Measurements from ENCODE around the gene CBR3.
"Not testable (repeated sequence)": the region's sequence is repeated elsewhere in the genome, so short reads cannot be mapped to it uniquely, and the experiment has no call there.

CBR3 gene

GRCh38 chr21:36129219-36129618, 5.7 kb upstream of the CBR3 start:
- TF ChIP-seq ZFX (IDR thresholded peaks at IDR 0.05), result no peak
- TF ChIP-seq, protein P1, sequence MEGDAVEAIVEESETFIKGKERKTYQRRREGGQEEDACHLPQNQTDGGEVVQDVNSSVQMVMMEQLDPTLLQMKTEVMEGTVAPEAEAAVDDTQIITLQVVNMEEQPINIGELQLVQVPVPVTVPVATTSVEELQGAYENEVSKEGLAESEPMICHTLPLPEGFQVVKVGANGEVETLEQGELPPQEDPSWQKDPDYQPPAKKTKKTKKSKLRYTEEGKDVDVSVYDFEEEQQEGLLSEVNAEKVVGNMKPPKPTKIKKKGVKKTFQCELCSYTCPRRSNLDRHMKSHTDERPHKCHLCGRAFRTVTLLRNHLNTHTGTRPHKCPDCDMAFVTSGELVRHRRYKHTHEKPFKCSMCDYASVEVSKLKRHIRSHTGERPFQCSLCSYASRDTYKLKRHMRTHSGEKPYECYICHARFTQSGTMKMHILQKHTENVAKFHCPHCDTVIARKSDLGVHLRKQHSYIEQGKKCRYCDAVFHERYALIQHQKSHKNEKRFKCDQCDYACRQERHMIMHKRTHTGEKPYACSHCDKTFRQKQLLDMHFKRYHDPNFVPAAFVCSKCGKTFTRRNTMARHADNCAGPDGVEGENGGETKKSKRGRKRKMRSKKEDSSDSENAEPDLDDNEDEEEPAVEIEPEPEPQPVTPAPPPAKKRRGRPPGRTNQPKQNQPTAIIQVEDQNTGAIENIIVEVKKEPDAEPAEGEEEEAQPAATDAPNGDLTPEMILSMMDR (conservative IDR thresholded peaks at IDR 0.05), result no peak
- H3K27ac ChIP-seq, result peak overlapping the region; percentile 90; the same call in 1 of the 2 replicates

DNA sequence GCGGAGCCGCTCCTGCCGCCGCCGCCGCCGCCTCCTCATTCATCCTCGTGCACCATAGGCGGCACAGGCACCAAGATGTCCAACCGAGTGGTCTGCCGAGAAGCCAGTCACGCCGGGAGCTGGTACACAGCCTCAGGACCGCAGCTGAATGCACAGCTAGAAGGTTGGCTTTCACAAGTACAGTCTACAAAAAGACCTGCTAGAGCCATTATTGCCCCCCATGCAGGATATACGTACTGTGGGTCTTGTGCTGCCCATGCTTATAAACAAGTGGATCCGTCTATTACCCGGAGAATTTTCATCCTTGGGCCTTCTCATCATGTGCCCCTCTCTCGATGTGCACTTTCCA, 4.5 kb upstream of the CBR3 start:
- not testable (repeated sequence) for H3K27ac ChIP-seq

GRCh38 chr21:36130839-36131238, 4.0 kb upstream of the CBR3 start:
- H3K27ac ChIP-seq, result not testable (repeated sequence)

DNA sequence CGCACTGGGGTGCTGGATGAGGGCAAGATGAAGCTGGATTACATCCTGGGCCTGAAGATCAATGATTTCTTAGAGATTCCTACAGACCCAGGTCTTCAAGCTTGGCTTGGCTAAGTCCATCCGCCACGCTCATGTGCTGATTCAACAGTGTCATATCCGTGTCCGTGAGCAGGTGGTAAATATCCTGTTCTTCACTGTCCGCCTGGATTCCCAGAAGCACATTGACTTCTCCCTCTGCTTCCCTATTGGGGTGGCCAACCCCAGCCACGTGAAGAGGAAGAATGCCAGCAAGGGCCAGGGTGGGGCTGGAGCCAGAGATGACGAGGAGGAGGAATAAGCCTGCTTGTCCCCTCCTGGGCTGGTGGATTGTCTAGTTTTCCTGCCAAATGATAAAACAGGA, 2.2 kb upstream of the CBR3 start:
- H3K27ac ChIP-seq, result no peak overlapping the region
- TF ChIP-seq, protein P1 (conservative IDR thresholded peaks at IDR 0.05), result no peak
- no peak for TF ChIP-seq ZFX (IDR thresholded peaks at IDR 0.05)

GRCh38 chr21:36135391-36136102, 668 bp downstream of the CBR3 start:
- TF ChIP-seq, protein P1 (conservative IDR thresholded peaks at IDR 0.05), result no peak
- TF ChIP-seq ZFX (IDR thresholded peaks at IDR 0.05), result peak; percentile 68; the same call in 1 of the 2 replicates
- H3K27ac ChIP-seq, result peak overlapping the region; percentile 76

GRCh38 chr21:36139791-36140190, 4.9 kb downstream of the CBR3 start:
- not testable (repeated sequence) for H3K27ac ChIP-seq

- TF ChIP-seq, protein P1 (conservative IDR thresholded peaks at IDR 0.05), result peak; percentile 86
- no peak for TF ChIP-seq ZFX (IDR thresholded peaks at IDR 0.05)
- no peak overlapping the region for H3K27ac ChIP-seq
Measured at GRCh38 chr21:36141513-36141925, 6.6 kb downstream of the CBR3 start.

DNA sequence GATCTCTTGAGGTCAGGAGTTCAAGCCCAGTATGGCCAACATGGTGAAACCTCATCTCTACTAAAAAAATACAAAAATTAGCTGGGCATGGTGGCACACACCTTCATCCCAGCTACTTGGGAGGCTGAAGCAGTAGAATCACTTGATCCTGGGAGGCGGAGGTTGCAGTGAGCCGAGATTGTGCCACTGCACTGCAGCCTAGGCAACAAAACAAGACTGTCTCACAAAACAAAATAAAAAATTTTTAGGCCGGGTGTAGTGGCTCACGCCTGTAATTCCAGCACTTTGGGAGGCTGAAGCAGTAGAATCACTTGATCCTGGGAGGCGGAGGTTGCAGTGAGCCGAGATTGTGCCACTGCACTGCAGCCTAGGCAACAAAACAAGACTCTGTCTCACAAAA, 9.4 kb downstream of the CBR3 start:
- H3K27ac ChIP-seq, result not testable (repeated sequence)

- TF ChIP-seq, protein P1 (conservative IDR thresholded peaks at IDR 0.05), result no peak
- TF ChIP-seq ZFX (IDR thresholded peaks at IDR 0.05), result no peak
Measured at GRCh38 chr21:36145259-36145658, 10.4 kb downstream of the CBR3 start.

DNA sequence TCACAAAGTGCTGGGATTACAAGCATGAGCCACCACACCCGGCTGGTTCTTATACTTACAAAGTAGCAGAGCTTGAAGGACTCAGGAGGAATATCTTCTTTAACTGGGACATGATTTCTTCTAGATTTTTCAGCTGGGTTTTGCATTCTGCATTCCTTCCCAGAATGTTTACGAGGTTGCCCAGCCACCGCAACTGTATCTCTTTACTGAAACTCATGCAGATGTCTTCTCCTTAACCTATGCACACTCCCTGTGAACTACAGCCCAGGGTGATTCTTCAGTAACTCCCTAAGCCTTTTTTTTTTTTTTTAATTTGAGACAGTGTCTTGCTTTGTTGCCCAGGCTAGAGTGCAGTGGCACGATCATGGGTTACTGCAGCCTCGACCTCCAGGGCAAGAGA, 13.0 kb downstream of the CBR3 start:
- no peak for TF ChIP-seq ZFX (IDR thresholded peaks at IDR 0.05)
- TF ChIP-seq, protein P1 (conservative IDR thresholded peaks at IDR 0.05), result no peak
- H3K27ac ChIP-seq, result no peak overlapping the region

More at GRCh38 chr21:36145259-36145658, 10.4 kb downstream of the CBR3 start:
- H3K27ac ChIP-seq, result no peak overlapping the region
